B cell (primary cell): Measurements from ENCODE around the gene IL6ST. TPM values are rescaled to one million over a fixed set of nuclear protein-coding genes. Genes with fewer than 3 reads are reported as not detected.

Experiments
- ATAC-seq: fragments of 200-7000 bp; cut with Tn5 transposase; one replicate; pipeline ENCODE4 v1.10.0; 2021; ENCODE audit warnings: low read depth, mild to moderate bottlenecking, moderate number of reproducible peaks, moderate library complexity
- CTCF ChIA-PET: fragments of 350-600 bp; sonication (Branson Sonifier 250); formaldehyde crosslinking; loops from one replicate; lab custom pipeline; 2021; ENCODE audit warnings: antibody characterized with exemption, inconsistent platforms; lab: Charles Lee
- POLR2A ChIA-PET: fragments of 350-600 bp; sonication (Branson Sonifier 250); formaldehyde crosslinking; loops from one replicate; lab custom pipeline; 2021; ENCODE audit warnings: antibody characterized with exemption; lab: Charles Lee
- DNase-seq: peaks from one replicate; pipeline ENCODE4 v3.0.0; 2013
- H2AFZ ChIP-seq: 2 replicates; pipeline ENCODE4 v1.6.1; 2012; ENCODE audit warnings: mild to moderate bottlenecking, low read depth, low read length; ENCODE audit not compliant: insufficient read depth, poor library complexity, severe bottlenecking
- H3K27ac ChIP-seq, 2 donors: 1 replicate in 1 of 2; 2 replicates in 1 of 2; pipeline ENCODE4 v1.5.1; 2012 to 2013; ENCODE audit warnings: low read length in 2 of 2, mild to moderate bottlenecking in 2 of 2, moderate library complexity in 1 of 2
- H3K27me3 ChIP-seq, 4 experiments: fragments of 200-600 bp in 1 of 4; sonication (generic) in 1 of 4; replicated peaks in 1 of 4; 1 replicate in 2 of 4; 2 replicates in 2 of 4; pipeline versions ENCODE4 v1.6.1 to v1.7.0; 2013 to 2016; ENCODE audit warnings: low read length in 3 of 4, mild to moderate bottlenecking in 2 of 4, mixed read lengths in 1 of 4, moderate library complexity in 1 of 4; ENCODE audit not compliant: insufficient read depth in 4 of 4, control insufficient read depth in 3 of 4; ENCODE audit errors: control extremely low read depth in 1 of 4
- H3K36me3 ChIP-seq, 2 experiments: replicated peaks in 1 of 2; 1 replicate in 1 of 2; 2 replicates in 1 of 2; pipeline versions ENCODE4 v1.6.1 to v1.7.1; 2013; ENCODE audit warnings: low read length in 1 of 2; ENCODE audit not compliant: insufficient read depth in 2 of 2, control insufficient read depth in 1 of 2; ENCODE audit errors: control extremely low read depth in 1 of 2, extremely low read depth in 1 of 2
- H3K4me1 ChIP-seq, 2 donors: fragments of 200-600 bp in 1 of 2; sonication (generic) in 1 of 2; 1 replicate in 1 of 2; 2 replicates in 1 of 2; pipeline versions ENCODE4 v1.5.1 to v1.6.1; 2013 to 2017; ENCODE audit warnings: low read length in 2 of 2; ENCODE audit not compliant: control insufficient read depth in 2 of 2, insufficient read depth in 2 of 2
- H3K4me2 ChIP-seq: replicated peaks from 2 replicates; pipeline ENCODE3; 2012; ENCODE audit warnings: mild to moderate bottlenecking, low read depth, low read length; ENCODE audit not compliant: poor library complexity, severe bottlenecking
- H3K4me3 ChIP-seq, 5 experiments: fragments of 200-600 bp in 1 of 5; sonication (generic) in 1 of 5; 1 replicate in 3 of 5; 2 replicates in 2 of 5; pipeline versions ENCODE4 v1.5.1 to v1.7.0; 2011 to 2016; ENCODE audit warnings: low read length in 4 of 5, mild to moderate bottlenecking in 4 of 5, low read depth in 2 of 5, control low read depth in 1 of 5, moderate library complexity in 1 of 5; ENCODE audit not compliant: insufficient read depth in 1 of 5; ENCODE audit errors: control extremely low read depth in 1 of 5, extremely low read depth in 1 of 5
- H3K79me2 ChIP-seq: fragments of 200-600 bp; sonication (generic); one replicate; pipeline ENCODE4 v1.6.0; 2016; ENCODE audit warnings: low read length; ENCODE audit not compliant: control insufficient read depth, insufficient read depth
- H3K9ac ChIP-seq: fragments of 200-600 bp; sonication (generic); 2 replicates; pipeline ENCODE4 v1.6.1; 2017; ENCODE audit warnings: mild to moderate bottlenecking, low read length, moderate library complexity
- H3K9me3 ChIP-seq, 3 donors: one replicate each; pipeline versions ENCODE4 v1.6.1 to v1.7.1; 2013; ENCODE audit warnings: low read length in 2 of 3; ENCODE audit not compliant: control insufficient read depth in 2 of 3, insufficient read depth in 1 of 3; ENCODE audit errors: control extremely low read depth in 1 of 3
- H4K20me1 ChIP-seq: 2 replicates; pipeline ENCODE4 v1.6.0; 2012; ENCODE audit warnings: mild to moderate bottlenecking, low read length; ENCODE audit not compliant: insufficient read depth, control insufficient read depth, poor library complexity, severe bottlenecking
- H3K27ac Mint-ChIP-seq: one replicate; pipeline ENCODE4 v1.8.0; 2021; ENCODE audit warnings: mixed read lengths
- H3K27me3 Mint-ChIP-seq: one replicate; pipeline ENCODE4 v1.8.0; 2021; ENCODE audit warnings: mixed read lengths
- H3K4me1 Mint-ChIP-seq: one replicate; pipeline ENCODE4 v1.8.0; 2021; ENCODE audit warnings: mixed read lengths
- H3K4me3 Mint-ChIP-seq: one replicate; pipeline ENCODE4 v1.8.0; 2021; ENCODE audit warnings: mixed read lengths
- H3K9me3 Mint-ChIP-seq: one replicate; pipeline ENCODE4 v1.8.0; 2022; ENCODE audit warnings: mixed read lengths; ENCODE audit not compliant: insufficient read depth
- CTCF ChIP-seq: fragments of 200-600 bp; IDR thresholded peaks from one replicate; pipeline ENCODE4 v1.8.0; 2022; ENCODE audit warnings: antibody characterized with exemption, mild to moderate bottlenecking
- EZH2 ChIP-seq: IDR thresholded peaks from 2 replicates; pipeline ENCODE4 v1.6.1; 2012; ENCODE audit warnings: borderline replicate concordance, low read depth, mild to moderate bottlenecking, moderate library complexity, low read length; ENCODE audit not compliant: insufficient read depth, poor library complexity, severe bottlenecking
- WGBS: methylation state at CpG from one replicate; pipeline ENCODE4 v1.1.5; 2013; ENCODE audit warnings: missing lambda C conversion rate; ENCODE audit not compliant: insufficient coverage; 5-methylcytosine and 5-hydroxymethylcytosine counted together
- intact Hi-C: fragments of 100-400 bp; cut with micrococcal nuclease; formaldehyde crosslinking; loops from one replicate; pipeline ENCODE4 v1.10.0; 2022
- polyA plus RNA-seq: library from polyadenylated mRNA; depleted of rRNA; stranded (reverse); fragments of >200 nt; gene quantifications from 2 replicates; pipeline ENCODE4 v1.2.3, GENCODE V29; 2012
- total RNA-seq, 2 donors: library from RNA; stranded (reverse); fragments of 120-200 nt in 1 of 2; gene quantifications; 1 replicate in 1 of 2; 2 replicates in 1 of 2; pipeline versions ENCODE4 v1.2.3 to v1.2.4, GENCODE V29; 2013 to 2022

Gene IL6ST
- total and polyA plus RNA-seq, 2 donors (not counting 1 experiment from before 2014, with no cell fraction given): 4.3 to 28.0 TPM

- TF ChIP-seq CTCF (no peak), EZH2 (no peak)
- no peak overlapping the region for H3K4me3 Mint-ChIP-seq
- H3K4me2 ChIP-seq: no peak overlapping the region
- intact Hi-C loops: no loop called here
- H2AFZ ChIP-seq: no peak overlapping the region
- H3K4me1 ChIP-seq: peaks cover 5% of the 10 kb centered on the region in 2 donors
- H3K36me3 ChIP-seq: no peaks in the 10 kb centered on the region
- ChIA-PET CTCF (no interaction called here), POLR2A (no interaction called here)
- no CpG with 5 or more reads among the region's 1 CpG for WGBS
- H3K9me3 ChIP-seq: peaks cover 0 to 6% (median 5%) of the 10 kb centered on the region in 3 donors
- DNase-seq (no peak), ATAC-seq (no peak)
- H3K9me3 Mint-ChIP-seq: peaks cover 1% of the 10 kb centered on the region
- no peak overlapping the region for H3K4me3 ChIP-seq
- no peaks in the 10 kb centered on the region for H3K79me2 ChIP-seq
- no peak overlapping the region for H3K27ac Mint-ChIP-seq
- H3K9ac ChIP-seq: no peak overlapping the region
- H4K20me1 ChIP-seq: no peaks in the 10 kb centered on the region
- H3K27me3 ChIP-seq: no peaks in the 10 kb centered on the region
- H3K27ac ChIP-seq: no peak overlapping the region
- peaks cover 8% of the 10 kb centered on the region for H3K27me3 Mint-ChIP-seq
- H3K4me1 Mint-ChIP-seq: peaks cover 7% of the 10 kb centered on the region
Observed at GRCh38 chr5:56004874-56005273, 10.1 kb upstream of the IL6ST start.

DNA sequence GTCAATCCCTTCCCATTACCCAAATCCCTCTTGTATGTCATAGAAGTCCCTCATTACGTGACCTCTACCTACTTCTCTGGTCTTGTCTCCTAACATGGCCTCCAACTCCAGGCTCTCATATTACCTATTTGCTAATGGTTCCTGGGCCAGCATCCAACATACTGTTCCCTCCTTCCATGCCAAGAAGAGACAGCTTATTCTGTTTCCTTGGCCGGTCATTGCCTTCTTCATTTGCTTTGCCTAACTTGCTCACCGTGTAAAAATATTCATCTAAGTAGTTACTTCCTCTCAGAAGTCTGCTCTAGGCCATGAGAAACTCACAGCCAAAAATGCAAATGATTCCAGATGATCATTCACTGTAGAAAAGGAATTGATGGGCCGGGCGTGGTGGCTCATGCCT lies 8.9 kb upstream of the IL6ST start:
- no peak for DNase-seq
- POLR2A ChIA-PET: interaction anchor here (0.5 kb wide), 1 partner anchor 12 kb away, joined by 3 read pairs; no protein-coding TSS in a partner anchor
- Histone ChIP-seq H3K27me3 (no peaks in the 10 kb centered on the region), H3K4me3 (no peak overlapping the region), H4K20me1 (no peaks in the 10 kb centered on the region), H3K4me1 (peaks cover 5% of the 10 kb centered on the region in 2 donors), H3K4me2 (no peak overlapping the region), H2AFZ (no peak overlapping the region), H3K27ac (no peak overlapping the region), H3K9me3 (peaks cover 0 to 6% (median 5%) of the 10 kb centered on the region in 3 donors), H3K79me2 (no peaks in the 10 kb centered on the region), H3K9ac (no peak overlapping the region), H3K36me3 (no peaks in the 10 kb centered on the region)
- ATAC-seq: no peak
- 89% methylated on average over 4 of the region's 5 CpGs for WGBS
- intact Hi-C loops: no loop called here
- peaks cover 5% of the 10 kb centered on the region for H3K27me3 Mint-ChIP-seq
- peaks cover 1% of the 10 kb centered on the region for H3K9me3 Mint-ChIP-seq
- H3K4me1 Mint-ChIP-seq: peaks cover 7% of the 10 kb centered on the region
- no peak overlapping the region for H3K4me3 Mint-ChIP-seq
- CTCF ChIA-PET: interaction anchor here (1.1 kb wide), 1 partner anchor 67 kb away, joined by 5 read pairs; no protein-coding TSS in a partner anchor
- H3K27ac Mint-ChIP-seq: no peak overlapping the region
- no peak for TF ChIP-seq CTCF
- TF ChIP-seq EZH2: no peak
